Suppressor macrophage treated with lipopolysaccharide for 1 hour (primary cell): Measurements from ENCODE around the gene CYFIP2.

Source experiments
- DNase-seq, 3 donors: peaks; one replicate each; pipeline ENCODE4 v3.0.0-alpha.2; 2020 to 2022

Gene CYFIP2

GRCh38 chr5:157359356-157360055 is 93.6 kb downstream of the CYFIP2 start:
- no peak for DNase-seq

DNA sequence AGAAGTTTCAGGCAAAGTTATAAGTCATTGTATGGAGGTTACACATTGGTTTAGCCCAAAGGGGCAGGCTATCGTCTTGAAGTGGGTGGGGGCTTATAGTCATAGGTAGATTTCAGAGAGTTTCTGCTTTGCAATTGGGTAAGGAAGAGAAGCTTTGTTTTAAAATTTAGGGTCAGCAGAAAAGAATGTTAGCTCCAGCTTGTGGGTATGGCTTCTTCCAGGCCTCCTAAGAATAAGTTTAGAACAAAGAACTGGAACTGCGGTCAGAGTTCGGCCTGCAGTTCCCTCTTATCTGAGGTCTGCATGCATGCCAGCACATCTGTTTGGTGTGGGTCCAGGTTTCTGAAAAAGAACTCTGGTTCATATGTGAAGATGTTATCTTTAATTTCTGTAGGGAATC is 96.1 kb downstream of the CYFIP2 start:
- DNase-seq, result peak; percentile 25 to 36 (median 27)

- DNase-seq, result no peak
Measured at GRCh38 chr5:157362502-157362901, 96.6 kb downstream of the CYFIP2 start.

- DNase-seq, result no peak
Measured at GRCh38 chr5:157362982-157363381, 97.1 kb downstream of the CYFIP2 start.

GRCh38 chr5:157365732-157366131 is 99.8 kb downstream of the CYFIP2 start:
- no peak for DNase-seq

- DNase-seq, result no peak
Measured at GRCh38 chr5:157366741-157367674, 101.1 kb downstream of the CYFIP2 start.

GRCh38 chr5:157369507-157369906 is 103.6 kb downstream of the CYFIP2 start:
- no peak for DNase-seq

GRCh38 chr5:157370967-157371366 is 105.0 kb downstream of the CYFIP2 start:
- no peak for DNase-seq

GRCh38 chr5:157371655-157372471 is 105.9 kb downstream of the CYFIP2 start:
- DNase-seq, result no peak

GRCh38 chr5:157372472-157372822 is 106.5 kb downstream of the CYFIP2 start:
- no peak for DNase-seq

- no peak for DNase-seq
Measured at GRCh38 chr5:157378509-157378908, 112.6 kb downstream of the CYFIP2 start.

DNA sequence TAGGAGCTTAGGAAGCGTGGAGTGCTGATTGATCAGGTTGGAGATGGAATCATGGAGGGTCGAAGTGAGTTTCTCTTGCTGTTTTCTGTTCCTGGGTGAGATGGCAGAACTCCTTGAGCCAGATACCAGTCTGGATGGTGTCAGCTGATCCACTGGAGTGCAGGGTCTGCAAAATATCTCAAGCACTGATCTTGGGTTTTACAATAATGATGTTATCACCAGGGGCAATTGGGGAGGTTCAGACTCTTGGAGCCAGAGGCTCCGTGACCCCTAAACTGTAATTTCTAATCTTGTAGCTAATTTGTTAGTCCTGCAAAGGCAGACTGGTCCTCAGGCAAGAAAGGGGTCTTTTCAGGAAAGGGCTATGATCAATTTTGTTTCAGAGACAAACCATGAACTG is 114.1 kb downstream of the CYFIP2 start:
- no peak for DNase-seq

- DNase-seq, result no peak
Measured at GRCh38 chr5:157381746-157382145, 115.8 kb downstream of the CYFIP2 start.

- no peak for DNase-seq
Measured at GRCh38 chr5:157382996-157383800, 117.3 kb downstream of the CYFIP2 start.

- no peak for DNase-seq
Measured at GRCh38 chr5:157384971-157385709, 119.2 kb downstream of the CYFIP2 start.

- DNase-seq, result no peak
Measured at GRCh38 chr5:157387041-157387563, 121.2 kb downstream of the CYFIP2 start.

DNA sequence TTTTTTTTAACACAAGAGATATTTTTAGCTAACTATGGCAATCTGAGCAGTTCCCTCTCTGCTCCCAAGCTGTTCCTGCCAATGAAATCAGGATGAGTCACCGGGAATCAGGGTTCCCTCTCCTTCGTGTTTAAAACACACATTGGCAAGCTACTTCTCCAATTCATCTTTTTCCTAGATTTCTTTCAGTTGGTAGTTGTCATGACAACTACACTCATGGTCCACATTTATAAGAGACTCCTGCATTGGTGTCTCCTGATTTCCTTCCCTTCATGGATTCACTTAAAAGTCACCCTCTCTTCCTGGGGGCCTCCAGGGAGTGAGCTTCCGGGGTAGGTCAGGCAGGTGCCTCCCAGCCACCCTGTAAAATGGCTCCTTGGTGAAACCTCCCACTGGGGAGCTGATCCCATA is 121.8 kb downstream of the CYFIP2 start:
- peak; percentile 55 to 57 (median 57) for DNase-seq

- no peak for DNase-seq
Measured at GRCh38 chr5:157388111-157388710, 122.3 kb downstream of the CYFIP2 start.

- no peak for DNase-seq
Measured at GRCh38 chr5:157389103-157389502, 123.2 kb downstream of the CYFIP2 start.

- no peak for DNase-seq
Measured at GRCh38 chr5:157390133-157390532, 124.2 kb downstream of the CYFIP2 start.
